GM11168 (cell line): ENCODE results near the gene ZFPL1.
"Not testable (repeated sequence)": the region's sequence is repeated elsewhere in the genome, so short reads cannot be mapped to it uniquely, and the experiment has no call there.

Experiments used
- in situ Hi-C: fragments of 300-500 bp; cut with MboI; formaldehyde crosslinking; loops from one replicate; pipeline ENCODE4 v1.12.0; 2022; ENCODE audit warnings: low sequenced_read_pairs; ENCODE audit not compliant: unreplicated experiment

ZFPL1 gene

DNA sequence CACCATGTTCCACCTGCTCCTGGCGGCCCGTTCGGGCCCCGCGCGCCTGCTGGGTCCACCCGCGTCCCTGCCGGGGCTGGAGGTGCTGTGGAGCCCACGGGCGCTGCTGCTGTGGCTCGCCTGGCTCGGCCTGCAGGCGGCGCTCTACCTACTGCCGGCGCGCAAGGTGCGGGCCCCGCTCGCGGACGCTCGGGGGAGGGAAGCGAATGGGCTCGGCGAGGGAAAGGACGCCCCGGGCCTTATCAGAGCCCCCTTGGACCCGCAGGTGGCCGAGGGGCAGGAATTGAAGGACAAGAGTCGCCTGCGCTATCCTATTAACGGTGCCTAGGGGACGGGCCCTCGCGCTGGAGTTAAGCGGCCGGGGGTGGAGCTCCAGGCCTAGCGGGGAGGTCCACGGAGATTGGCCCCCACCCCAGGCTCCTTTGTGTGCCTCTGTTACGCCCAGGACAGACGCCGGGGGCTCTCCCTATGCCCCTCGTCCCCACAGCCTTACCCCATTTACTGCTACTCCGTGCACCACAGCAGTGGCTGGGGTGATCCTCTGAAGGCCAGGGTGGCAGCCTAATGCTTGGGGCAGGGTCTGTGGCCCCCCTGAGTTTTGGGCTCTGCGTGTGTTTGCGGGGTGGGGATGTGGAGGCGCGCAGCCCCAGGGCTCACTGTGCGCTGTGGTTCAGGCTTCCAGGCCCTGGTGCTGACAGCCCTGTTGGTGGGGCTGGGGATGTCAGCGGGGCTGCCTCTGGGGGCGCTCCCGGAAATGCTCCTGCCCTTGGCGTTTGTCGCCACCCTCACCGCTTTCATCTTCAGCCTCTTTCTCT lies 28.7 kb downstream of the ZFPL1 start:
- in situ Hi-C loops, result no loop called here

GRCh38 chr11:65113361-65113756 lies 29.3 kb downstream of the ZFPL1 start:
- in situ Hi-C loops, result no loop called here

DNA sequence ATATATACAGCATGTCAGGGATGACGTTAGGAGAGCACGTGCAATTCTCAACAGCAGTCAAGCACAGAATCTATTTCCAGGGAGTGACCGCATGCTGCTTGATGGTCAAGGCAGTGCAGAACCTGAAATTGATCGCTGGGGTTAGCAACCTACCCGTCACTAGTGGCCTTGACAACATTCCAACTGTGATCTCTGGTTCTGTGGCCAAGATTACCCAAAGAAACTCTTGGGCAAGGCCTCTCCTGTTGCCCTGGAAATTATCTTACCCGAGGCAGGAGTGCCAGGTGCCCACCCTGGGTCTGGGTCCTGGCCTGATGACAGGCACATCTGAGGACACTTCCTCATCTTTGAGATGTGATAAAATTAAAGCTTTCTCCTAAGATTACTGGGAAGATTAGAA lies 29.8 kb downstream of the ZFPL1 start:
- in situ Hi-C loops, result no loop called here

GRCh38 chr11:65114538-65115171 lies 30.6 kb downstream of the ZFPL1 start:
- in situ Hi-C loops, result no loop called here

DNA sequence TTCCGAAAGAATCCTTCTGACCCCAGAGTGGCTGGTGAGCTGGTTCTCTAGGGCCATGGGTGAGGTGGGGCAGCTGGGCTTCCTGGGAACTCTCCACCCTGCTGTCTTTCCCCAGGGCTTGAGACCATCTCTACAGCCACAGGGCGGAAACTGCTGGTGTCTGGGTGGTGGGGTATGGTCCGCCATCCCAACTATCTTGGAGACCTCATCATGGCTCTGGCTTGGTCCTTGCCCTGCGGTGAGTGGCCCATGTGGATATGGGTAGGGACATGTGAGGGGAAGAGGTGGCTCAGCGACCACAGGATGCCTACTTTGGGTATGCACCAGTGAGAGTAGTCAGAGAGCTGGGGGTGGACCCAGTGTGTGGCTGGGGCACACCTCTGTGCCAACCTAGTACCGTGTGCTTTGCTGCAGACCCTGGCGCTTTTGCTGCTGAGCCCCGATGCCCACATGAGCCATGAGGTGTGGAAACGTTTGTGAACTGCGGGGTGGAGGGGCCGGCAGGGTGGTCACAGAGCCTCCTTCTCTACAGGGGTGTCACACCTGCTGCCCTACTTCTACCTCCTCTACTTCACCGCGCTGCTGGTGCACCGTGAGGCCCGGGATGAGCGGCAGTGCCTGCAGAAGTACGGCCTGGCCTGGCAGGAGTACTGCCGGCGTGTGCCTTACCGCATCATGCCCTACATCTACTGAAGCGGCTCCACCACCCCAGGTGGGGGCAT lies 31.5 kb downstream of the ZFPL1 start:
- in situ Hi-C loops, result no loop called here

DNA sequence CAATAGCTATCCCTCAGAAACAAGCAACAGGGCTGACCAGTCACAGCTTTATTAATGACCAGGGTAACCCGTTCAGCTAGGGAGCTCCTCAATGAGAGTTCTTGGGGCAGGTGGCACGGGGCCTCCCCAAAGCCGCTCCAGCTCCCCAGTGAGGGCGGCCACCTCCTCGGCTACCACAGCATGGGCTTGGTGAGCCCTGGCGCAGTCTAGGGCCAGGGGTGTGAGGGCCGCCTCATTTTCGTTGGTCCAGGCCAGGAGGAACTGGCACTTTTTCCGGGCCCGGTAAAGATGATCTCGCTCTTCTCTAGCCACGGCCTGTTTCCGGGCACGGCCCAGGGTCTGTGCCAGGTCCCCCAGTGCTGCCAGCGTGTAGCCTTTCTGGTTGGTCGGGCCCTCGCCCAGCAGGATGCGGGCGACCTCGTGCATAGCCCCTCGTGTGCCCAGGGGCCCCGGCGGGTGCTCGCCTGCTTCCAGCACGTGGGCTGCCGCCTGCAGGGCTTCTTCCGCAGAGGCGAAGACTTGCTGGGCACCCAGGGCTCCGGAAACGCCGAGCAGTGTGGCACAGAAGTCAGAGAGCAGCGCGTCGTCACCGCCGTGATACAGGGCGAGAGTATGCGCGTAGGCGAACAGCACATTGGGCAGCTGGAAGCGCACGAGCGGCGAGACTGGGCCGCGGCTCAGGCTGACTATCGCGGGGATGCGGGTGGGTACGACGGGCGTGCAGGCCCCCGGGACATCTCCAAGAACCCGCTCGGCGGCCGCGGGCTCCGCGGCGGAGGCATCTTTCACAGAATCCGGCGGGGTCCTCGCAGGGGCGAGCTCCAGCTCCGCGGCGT lies 32.6 kb downstream of the ZFPL1 start:
- in situ Hi-C loops, result no loop called here

GRCh38 chr11:65117206-65118096 lies 33.4 kb downstream of the ZFPL1 start, which contains the start of gene ZNHIT2:
ZNHIT2 (minus strand) TSS chr11:65117701; CDS start chr11:65117653, 48 bp downstream.
- in situ Hi-C loops, result no loop called here

DNA sequence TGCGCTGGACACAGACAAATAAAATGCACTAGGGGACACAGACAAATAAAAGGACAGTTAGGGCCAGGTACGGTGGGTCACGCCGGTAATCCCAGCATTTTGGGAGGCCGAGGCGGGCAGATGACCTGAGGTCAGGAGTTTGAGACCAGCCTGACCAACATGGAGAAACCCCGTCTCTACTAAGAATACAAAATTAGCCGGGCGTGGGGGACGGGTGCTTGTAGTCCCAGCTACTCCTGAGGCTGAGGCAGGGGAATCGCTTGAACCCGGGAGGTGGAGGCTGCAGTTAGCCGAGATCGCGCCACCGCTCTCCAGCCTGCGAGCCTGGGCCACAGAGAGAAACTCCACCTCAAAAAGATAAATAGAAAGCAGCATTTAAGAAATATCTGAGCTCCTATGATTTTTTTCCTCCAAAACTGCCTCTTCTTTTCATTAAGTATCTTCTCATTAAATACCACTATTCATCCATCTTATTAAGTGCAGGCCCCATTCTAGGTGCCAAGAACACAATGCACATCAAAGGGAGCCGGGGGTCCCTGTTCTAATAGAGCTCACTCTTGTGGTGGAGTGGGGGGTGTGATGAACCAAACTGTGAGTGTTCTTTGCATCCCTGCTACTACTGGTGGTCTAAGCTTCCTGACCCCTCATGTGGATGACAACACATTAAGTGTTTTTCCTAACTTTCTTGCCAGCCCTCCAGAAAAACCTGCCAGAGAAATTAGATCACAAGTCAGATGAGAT lies 34.2 kb downstream of the ZFPL1 start:
- in situ Hi-C loops, result no loop called here

DNA sequence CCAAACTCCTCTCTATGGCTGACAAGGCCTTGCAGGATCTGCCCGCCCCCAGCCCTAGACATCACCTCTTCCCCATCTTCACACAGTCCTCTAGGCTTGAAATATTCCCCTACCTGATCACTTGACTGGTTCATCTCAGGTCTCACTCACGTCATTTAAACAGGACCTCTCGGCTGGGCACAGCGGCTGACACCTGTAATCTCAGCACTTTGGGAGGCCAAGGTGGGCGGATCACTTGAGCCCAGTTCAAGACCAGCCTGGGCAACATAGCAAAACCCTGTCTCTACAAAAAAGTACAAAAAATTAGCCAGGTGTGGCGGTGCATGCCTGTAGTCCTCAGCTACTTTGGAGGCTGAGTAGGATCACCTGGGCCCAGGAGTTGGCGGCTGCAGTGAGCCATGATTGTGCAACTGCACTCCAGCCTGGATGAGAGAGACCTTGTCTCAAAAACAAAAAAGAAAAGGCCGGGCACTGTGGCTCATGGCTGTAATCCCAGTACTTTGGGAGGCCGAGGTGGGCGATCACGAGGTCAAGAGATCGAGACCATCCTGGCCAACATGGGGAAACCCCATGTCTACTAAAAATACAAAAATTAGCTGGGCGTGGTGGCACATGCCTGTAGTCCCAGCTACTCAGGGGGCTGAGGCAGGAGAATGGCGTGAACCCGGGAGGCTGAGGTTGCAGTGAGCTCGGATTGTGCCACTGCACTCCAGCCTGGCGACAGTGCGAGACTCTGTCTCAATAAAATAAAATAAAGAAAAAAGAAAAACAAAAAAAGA lies 35.1 kb downstream of the ZFPL1 start:
- in situ Hi-C loops, result not testable (repeated sequence)

DNA sequence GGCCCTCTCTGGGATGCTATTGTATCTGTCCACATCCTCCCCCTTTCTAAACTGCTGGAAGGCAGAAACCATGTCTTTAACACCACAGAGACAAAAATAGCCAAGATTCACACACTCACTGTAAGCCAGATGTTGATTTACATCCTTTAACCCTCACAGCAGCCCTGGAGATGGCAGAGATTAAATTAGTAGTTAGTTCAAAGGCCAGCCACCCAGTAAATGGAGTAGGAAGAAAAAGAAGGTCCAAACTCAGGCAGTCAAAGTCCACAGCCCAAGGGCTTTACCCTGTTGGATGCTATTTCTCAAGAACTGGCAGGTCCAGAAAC lies 35.6 kb downstream of the ZFPL1 start:
- in situ Hi-C loops, result no loop called here

DNA sequence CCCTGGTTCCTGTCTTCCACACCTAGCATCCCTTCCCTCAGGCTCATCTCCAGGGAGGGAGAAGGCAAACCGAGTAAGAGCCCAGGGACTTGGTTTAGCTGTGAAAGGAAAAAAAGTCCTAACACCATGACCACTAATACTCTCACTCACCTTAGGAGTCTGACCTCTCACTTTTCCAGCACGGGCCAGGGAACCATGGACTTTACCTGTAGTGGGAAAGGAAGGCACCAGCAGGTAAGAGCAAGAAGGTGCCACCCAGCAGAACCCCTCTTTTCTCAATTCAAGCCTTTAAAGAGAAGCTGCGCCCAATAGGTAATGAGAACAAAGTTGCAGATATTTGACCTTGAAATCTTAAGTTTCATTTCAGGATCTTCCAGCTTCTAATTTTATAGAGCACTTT lies 36.8 kb downstream of the ZFPL1 start:
- in situ Hi-C loops, result no loop called here

- in situ Hi-C loops, result no loop called here
Observed at GRCh38 chr11:65121447-65121864, 37.4 kb downstream of the ZFPL1 start.

DNA sequence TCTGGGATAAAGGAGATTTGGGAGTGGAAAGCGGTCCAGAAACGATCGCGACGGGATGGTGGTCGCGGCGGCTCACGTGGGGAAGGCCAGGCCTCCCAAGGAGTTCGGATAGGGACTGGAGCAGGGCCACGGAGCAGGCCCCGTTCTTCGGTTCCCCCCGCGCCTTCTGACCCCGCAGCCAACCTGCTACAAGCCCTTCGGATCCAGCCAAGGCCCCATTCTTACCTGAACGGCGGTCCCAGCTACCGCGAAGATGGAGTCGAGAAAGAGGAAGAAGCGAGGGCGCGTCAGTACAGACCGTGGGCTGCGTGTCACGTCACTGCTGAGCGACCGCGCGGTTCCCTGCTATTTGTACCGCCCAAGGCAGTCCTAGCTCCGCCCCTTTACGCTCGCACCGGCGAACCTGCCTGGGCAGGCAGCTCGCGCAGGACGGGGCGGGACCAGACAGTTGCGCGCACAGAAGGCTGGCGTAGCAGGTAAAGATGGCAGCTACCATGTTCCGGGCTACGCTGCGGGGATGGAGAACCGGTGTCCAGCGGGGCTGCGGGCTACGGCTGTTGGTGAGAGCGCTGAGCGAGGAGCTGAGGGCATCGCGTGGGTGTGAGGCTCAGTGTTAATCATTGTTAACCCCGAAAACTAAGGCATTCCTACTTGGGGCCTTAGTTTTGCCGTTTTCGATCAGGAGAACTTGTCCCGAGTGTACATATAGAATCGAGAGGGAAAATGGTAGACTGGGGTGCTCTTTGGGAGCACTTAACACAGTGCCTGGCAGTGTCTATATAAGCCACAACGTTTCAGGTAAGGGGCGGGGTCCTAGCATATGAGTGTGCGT lies 38.1 kb downstream of the ZFPL1 start, which contains the start of the genes FAU and MRPL49:
FAU (minus strand) TSS at position 270 of the 832 bp plus-strand sequence. CDS start 321 bp downstream, outside the sequence.
MRPL49 (plus strand) TSS at position 457 of the 832 bp plus-strand sequence; CDS start at position 483, 26 bp downstream.
- in situ Hi-C loops, result no loop called here

- in situ Hi-C loops, result no loop called here
Observed at GRCh38 chr11:65124480-65125196, 40.6 kb downstream of the ZFPL1 start.

DNA sequence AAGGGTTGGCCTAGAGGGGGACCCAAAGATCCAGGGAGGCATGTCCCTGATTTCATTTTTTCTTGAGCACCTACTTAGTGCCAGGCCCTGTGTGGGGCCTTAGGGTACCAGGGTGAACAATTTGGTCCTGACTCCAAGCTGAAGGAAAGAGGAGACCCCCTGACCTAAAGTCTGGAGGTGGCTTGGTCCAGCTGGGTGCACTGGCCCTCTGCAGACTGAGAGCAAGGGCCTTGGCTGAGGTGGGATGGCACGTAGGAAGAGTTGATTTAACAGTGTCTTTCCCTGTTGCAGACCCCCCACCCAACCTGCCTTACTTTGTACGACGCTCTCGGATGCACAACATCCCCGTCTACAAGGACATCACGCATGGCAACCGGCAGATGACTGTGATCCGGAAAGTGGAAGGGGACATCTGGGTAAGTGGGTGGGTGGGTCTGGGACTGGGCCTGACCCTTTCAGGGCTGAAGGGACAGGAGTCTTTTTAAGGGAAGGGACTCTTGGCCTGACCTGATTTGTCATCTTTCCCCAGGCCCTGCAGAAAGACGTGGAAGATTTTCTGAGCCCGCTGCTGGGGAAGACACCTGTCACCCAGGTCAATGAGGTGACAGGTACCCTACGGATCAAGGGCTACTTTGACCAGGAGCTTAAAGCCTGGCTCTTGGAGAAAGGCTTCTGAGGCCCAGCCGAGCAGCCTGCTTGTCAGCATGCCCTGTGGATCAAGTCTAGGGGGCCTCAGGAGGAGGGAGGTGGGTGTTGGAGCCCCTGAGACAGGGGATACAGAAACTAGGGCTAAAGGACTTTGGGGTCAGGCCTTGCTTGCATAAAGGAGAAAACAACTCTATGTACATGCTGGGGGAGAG lies 41.4 kb downstream of the ZFPL1 start:
- in situ Hi-C loops, result no loop called here
